ENCODE data around the gene PAFAH2.
A peak's percentile ranks its signal among the peaks of the same experiment; 100 is the strongest.

PAFAH2 gene

GRCh38 chr1:25926731-25927496 is 70.9 kb downstream of the PAFAH2 start:
- TF ChIP-seq GATA2 (IDR thresholded peaks at IDR 0.05; ENCODE audit: low read depth, low read length) (peak; percentile 96), GATA3 (IDR thresholded peaks at IDR 0.05; ENCODE audit: low read depth, low read length) (peak; percentile 62)

GRCh38 chr1:25924454-25924853 is 73.4 kb downstream of the PAFAH2 start:
- TF ChIP-seq GATA2 (IDR thresholded peaks at IDR 0.05; ENCODE audit: low read depth, low read length): no peak
- TF ChIP-seq GATA3 (IDR thresholded peaks at IDR 0.05; ENCODE audit: low read depth, low read length): no peak

- TF ChIP-seq GATA3 (IDR thresholded peaks at IDR 0.05; ENCODE audit: low read depth, low read length): no peak
- TF ChIP-seq GATA2 (IDR thresholded peaks at IDR 0.05; ENCODE audit: low read depth, low read length): no peak
Measured at GRCh38 chr1:25922971-25923552, 74.8 kb downstream of the PAFAH2 start.

- TF ChIP-seq GATA3 (IDR thresholded peaks at IDR 0.05; ENCODE audit: low read depth, low read length) (no peak), GATA2 (IDR thresholded peaks at IDR 0.05; ENCODE audit: low read depth, low read length) (no peak)
Measured at GRCh38 chr1:25922056-25922970, 75.5 kb downstream of the PAFAH2 start.

- TF ChIP-seq GATA2 (IDR thresholded peaks at IDR 0.05; ENCODE audit: low read depth, low read length): no peak
- no peak for TF ChIP-seq GATA3 (IDR thresholded peaks at IDR 0.05; ENCODE audit: low read depth, low read length)
Measured at GRCh38 chr1:25918615-25919014, 79.2 kb downstream of the PAFAH2 start.

- no peak for TF ChIP-seq GATA2 (IDR thresholded peaks at IDR 0.05; ENCODE audit: low read depth, low read length)
- TF ChIP-seq GATA3 (IDR thresholded peaks at IDR 0.05; ENCODE audit: low read depth, low read length): no peak
Measured at GRCh38 chr1:25917996-25918395, 79.9 kb downstream of the PAFAH2 start.

- TF ChIP-seq GATA3 (IDR thresholded peaks at IDR 0.05; ENCODE audit: low read depth, low read length) (no peak), GATA2 (IDR thresholded peaks at IDR 0.05; ENCODE audit: low read depth, low read length) (no peak)
Measured at GRCh38 chr1:25916460-25916859, 81.4 kb downstream of the PAFAH2 start.

GRCh38 chr1:25914074-25914995 is 83.5 kb downstream of the PAFAH2 start:
- TF ChIP-seq GATA3 (IDR thresholded peaks at IDR 0.05; ENCODE audit: low read depth, low read length): no peak
- no peak for TF ChIP-seq GATA2 (IDR thresholded peaks at IDR 0.05; ENCODE audit: low read depth, low read length)

GRCh38 chr1:25913206-25913605 is 84.7 kb downstream of the PAFAH2 start:
- no peak for TF ChIP-seq GATA3 (IDR thresholded peaks at IDR 0.05; ENCODE audit: low read depth, low read length)
- TF ChIP-seq GATA2 (IDR thresholded peaks at IDR 0.05; ENCODE audit: low read depth, low read length): no peak

- TF ChIP-seq GATA3 (IDR thresholded peaks at IDR 0.05; ENCODE audit: low read depth, low read length) (no peak), GATA2 (IDR thresholded peaks at IDR 0.05; ENCODE audit: low read depth, low read length) (no peak)
Measured at GRCh38 chr1:25912076-25912831, 85.6 kb downstream of the PAFAH2 start.

- TF ChIP-seq GATA2 (IDR thresholded peaks at IDR 0.05; ENCODE audit: low read depth, low read length): no peak
- no peak for TF ChIP-seq GATA3 (IDR thresholded peaks at IDR 0.05; ENCODE audit: low read depth, low read length)
Measured at GRCh38 chr1:25911162-25911561, 86.7 kb downstream of the PAFAH2 start.

Data from SH-SY5Y (cell line).